Endothelial cell of umbilical vein (primary cell): Measurements from ENCODE around the gene GNGT2. TPM values are rescaled to one million over a fixed set of nuclear protein-coding genes. Genes with fewer than 3 reads are reported as not detected.

Experiments
- BruUV-seq: library from RNA; stranded (reverse); fragments of 400-500 nt; replicated peaks from 2 replicates; lab custom pipeline; 2021; lab: Mats Ljungman, UMichigan
- CTCF ChIA-PET: fragments of 300-600, 350-600 bp; sonication (Branson Sonifier 250); formaldehyde crosslinking; loops from one replicate; lab custom pipeline; 2021; ENCODE audit warnings: antibody characterized with exemption, inconsistent platforms; lab: Charles Lee
- POLR2A ChIA-PET: fragments of 300-600, 350-600 bp; sonication (Branson Sonifier 250); formaldehyde crosslinking; loops from one replicate; lab custom pipeline; 2021; ENCODE audit warnings: antibody characterized with exemption, inconsistent platforms; lab: Charles Lee
- DNase-seq: peaks from one replicate; pipeline ENCODE4 v3.0.0-alpha.2; 2011; ENCODE audit warnings: low read depth, low spot score
- FAIRE-seq: peaks from 2 replicates; lab custom pipeline; 2011; peaks lifted over from hg19 to GRCh38; lab: Jason Lieb, UNC
- H2AFZ ChIP-seq: 2 replicates; pipeline ENCODE4 v1.6.0; 2012; ENCODE audit warnings: low read depth, low read length, control low read depth, inconsistent platforms
- H3K27ac ChIP-seq: 2 replicates; pipeline ENCODE4 v1.5.1; 2011; ENCODE audit warnings: low read depth, mild to moderate bottlenecking, control low read depth, low read length, moderate library complexity; ENCODE audit not compliant: insufficient read depth
- H3K27me3 ChIP-seq, 2 experiments: 2 replicates each; pipeline versions ENCODE4 v1.6.0 to v1.6.1; 2011; ENCODE audit warnings: low read length in 2 of 2, mixed read lengths in 1 of 2; ENCODE audit not compliant: control insufficient read depth in 2 of 2, insufficient read depth in 2 of 2
- H3K36me3 ChIP-seq, 2 experiments: 2 replicates in 1 of 2; 3 replicates in 1 of 2; pipeline ENCODE4 v1.5.1; 2011; ENCODE audit warnings: low read length in 2 of 2, mild to moderate bottlenecking in 1 of 2, moderate library complexity in 1 of 2; ENCODE audit not compliant: control insufficient read depth in 2 of 2, insufficient read depth in 2 of 2; ENCODE audit errors: extremely low read depth in 1 of 2
- H3K4me1 ChIP-seq: 3 replicates; pipeline ENCODE4 v1.5.1; 2011; ENCODE audit warnings: mild to moderate bottlenecking, low read length; ENCODE audit not compliant: control insufficient read depth, insufficient read depth; ENCODE audit errors: extremely low read depth
- H3K4me2 ChIP-seq: 2 replicates; pipeline ENCODE4 v1.6.1; 2011; ENCODE audit warnings: low read length, control low read depth, mixed read lengths; ENCODE audit not compliant: insufficient read depth
- H3K4me3 ChIP-seq, 3 experiments: fragments of 200-600 bp in 1 of 3; sonication (generic), shearing (Covaris generic) in 1 of 3; replicated peaks in 1 of 3; 2 replicates each; pipeline ENCODE4 v1.5.1; 2011 to 2016; ENCODE audit warnings: control low read depth in 3 of 3, low read length in 3 of 3, mild to moderate bottlenecking in 2 of 3, inconsistent platforms in 1 of 3, low read depth in 1 of 3, moderate library complexity in 1 of 3; ENCODE audit not compliant: insufficient read depth in 1 of 3
- H3K79me2 ChIP-seq: 2 replicates; pipeline ENCODE4 v1.6.0; 2012; ENCODE audit warnings: low read length, inconsistent platforms; ENCODE audit not compliant: control insufficient read depth, insufficient read depth
- H3K9ac ChIP-seq: replicated peaks from 2 replicates; pipeline ENCODE3; 2011; ENCODE audit warnings: low read length, control low read depth; ENCODE audit not compliant: insufficient read depth; ENCODE audit errors: extremely low read depth
- H3K9me1 ChIP-seq: replicated peaks from 3 replicates; pipeline ENCODE4 v1.6.0; 2011; ENCODE audit warnings: mild to moderate bottlenecking, low read length; ENCODE audit not compliant: control insufficient read depth, insufficient read depth; ENCODE audit errors: extremely low read depth
- H3K9me3 ChIP-seq: replicated peaks from 2 replicates; pipeline ENCODE4 v1.5.1; 2012; ENCODE audit warnings: low read length, inconsistent platforms; ENCODE audit not compliant: control insufficient read depth, insufficient read depth
- H4K20me1 ChIP-seq: replicated peaks from 2 replicates; pipeline ENCODE3; 2011; ENCODE audit warnings: mild to moderate bottlenecking, low read length; ENCODE audit not compliant: control insufficient read depth, insufficient read depth; ENCODE audit errors: extremely low read depth
- EZH2 ChIP-seq: IDR thresholded peaks from 2 replicates; pipeline ENCODE4 v1.6.1; 2012; ENCODE audit warnings: borderline replicate concordance, low read depth, mild to moderate bottlenecking, moderate library complexity, low read length, inconsistent platforms; ENCODE audit not compliant: severe bottlenecking
- FOS ChIP-seq: IDR thresholded peaks from 2 replicates; pipeline ENCODE4 v1.6.1; 2011; ENCODE audit warnings: mild to moderate bottlenecking, low read length, moderate library complexity, borderline replicate concordance; ENCODE audit not compliant: insufficient read depth
- GATA2 ChIP-seq: IDR thresholded peaks from 2 replicates; pipeline ENCODE4 v1.7.0; 2011; ENCODE audit warnings: low read depth, mild to moderate bottlenecking, moderate library complexity, mixed read lengths, low read length; ENCODE audit not compliant: insufficient read length, insufficient read depth
- JUN ChIP-seq: IDR thresholded peaks from 2 replicates; pipeline ENCODE4 v1.6.1; 2011; ENCODE audit warnings: borderline replicate concordance, low read depth; ENCODE audit not compliant: insufficient read length, insufficient read depth
- MYC ChIP-seq: IDR thresholded peaks from one replicate; pipeline ENCODE4 v1.6.1; 2011; ENCODE audit warnings: mild to moderate bottlenecking, low read depth, low read length
- POLR2A ChIP-seq: IDR thresholded peaks from 2 replicates; pipeline ENCODE4 v1.6.1; 2012; ENCODE audit warnings: low read depth, mild to moderate bottlenecking, control low read depth, low read length
- POLR2AphosphoS5 ChIP-seq: IDR thresholded peaks from 2 replicates; pipeline ENCODE4 v1.6.1; 2012; ENCODE audit warnings: low read depth, mild to moderate bottlenecking, control low read depth, low read length, moderate library complexity; ENCODE audit not compliant: insufficient read depth
- dilution Hi-C: fragments of 300-500 bp; cut with MboI; formaldehyde crosslinking; loops from one replicate; pipeline ENCODE4 v1.15.0; 2019; ENCODE audit warnings: low sequenced_read_pairs; ENCODE audit not compliant: extremely low pct_ligation_motif_present
- intact Hi-C: fragments of 100-400 bp; cut with micrococcal nuclease; formaldehyde crosslinking; loops from one replicate; pipeline ENCODE4 v1.10.0; 2022
- polyA plus RNA-seq, 4 experiments: library from polyadenylated mRNA; depleted of rRNA in 3 of 4; stranded (reverse) in 3 of 4; unstranded in 1 of 4; fragments of >200 nt; gene quantifications; 2 replicates each; pipeline versions ENCODE4 v1.2.1 to v1.2.3, GENCODE V29; 2011 to 2012; ENCODE audit warnings: missing spikeins in 1 of 4
- total RNA-seq: library from RNA; stranded (reverse); gene quantifications from 2 replicates; pipeline ENCODE4 v1.2.3, GENCODE V29; 2021
- TF ChIP-seq, protein P1 (sequence below): IDR thresholded peaks from 2 replicates; pipeline ENCODE4 v1.6.1; 2011; ENCODE audit not compliant: insufficient read depth, insufficient read length
- TF ChIP-seq, protein P2 (sequence below), 2 donors: IDR thresholded peaks; 1 replicate in 1 of 2; 2 replicates in 1 of 2; pipeline ENCODE4 v1.5.1; 2011; ENCODE audit warnings: low read length in 2 of 2, mild to moderate bottlenecking in 2 of 2, moderate library complexity in 2 of 2, control low read depth in 1 of 2, inconsistent platforms in 1 of 2, low read depth in 1 of 2; ENCODE audit not compliant: insufficient read depth in 1 of 2; ENCODE audit errors: extremely low read depth in 1 of 2

Gene GNGT2
- total and polyA plus RNA-seq, 2 donors (not counting 3 experiments of a cell fraction or from before 2014, with no cell fraction given) = 2.8 to 3.8 TPM

GRCh38 chr17:49170216-49170615 lies 40.2 kb downstream of the GNGT2 start:
- POLR2A ChIA-PET = no interaction called here
- H3K9me1 ChIP-seq = no peaks in the 10 kb centered on the region
- no peaks in the 10 kb centered on the region for H4K20me1 ChIP-seq
- peaks cover 16 to 17% of the 10 kb centered on the region in 2 experiments for H3K27me3 ChIP-seq
- no TSS peak for BruUV-seq
- no peak overlapping the region for H3K4me2 ChIP-seq
- H3K79me2 ChIP-seq = no peaks in the 10 kb centered on the region
- DNase-seq (no peak), FAIRE-seq (no peak)
- TF ChIP-seq, protein P1, sequence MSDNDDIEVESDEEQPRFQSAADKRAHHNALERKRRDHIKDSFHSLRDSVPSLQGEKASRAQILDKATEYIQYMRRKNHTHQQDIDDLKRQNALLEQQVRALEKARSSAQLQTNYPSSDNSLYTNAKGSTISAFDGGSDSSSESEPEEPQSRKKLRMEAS = no peak
- TF ChIP-seq FOS (no peak), GATA2 (no peak), POLR2A (no peak)
- no peaks in the 10 kb centered on the region for H3K4me1 ChIP-seq
- H3K27ac ChIP-seq = no peak overlapping the region
- H3K36me3 ChIP-seq = no peaks in the 10 kb centered on the region
- no peak overlapping the region for H3K9ac ChIP-seq
- no peaks in the 10 kb centered on the region for H3K9me3 ChIP-seq
- intact Hi-C loops (no loop called here), dilution Hi-C loops (no loop called here)
- CTCF ChIA-PET = interaction anchor here (1.2 kb wide), 1 partner anchor 10 kb away, joined by 7 read pairs; no protein-coding TSS in a partner anchor
- no peak overlapping the region for H3K4me3 ChIP-seq
- no peak overlapping the region for H2AFZ ChIP-seq

DNA sequence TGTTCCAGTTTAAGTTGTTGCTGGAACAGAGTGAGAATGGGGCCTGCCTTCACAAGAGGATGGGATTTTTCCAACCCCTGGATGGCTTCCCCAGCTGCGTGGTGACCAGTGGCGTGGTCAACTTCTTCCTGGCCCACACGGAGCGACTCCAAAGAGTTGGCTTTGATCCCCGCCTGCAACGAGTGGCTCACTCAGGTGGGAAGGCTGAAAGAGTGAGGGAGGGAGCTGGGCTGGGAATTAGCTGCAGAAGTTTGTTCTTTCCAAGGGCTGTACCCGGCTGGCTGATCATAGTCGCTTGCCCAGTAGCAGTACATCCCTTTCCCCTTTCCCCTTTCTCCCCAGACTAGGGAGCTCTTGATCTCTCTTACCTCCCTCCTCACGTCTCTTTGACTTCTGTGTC lies 41.7 kb downstream of the GNGT2 start:
- Histone ChIP-seq H3K9me1 (no peaks in the 10 kb centered on the region), H4K20me1 (no peaks in the 10 kb centered on the region), H3K4me1 (no peaks in the 10 kb centered on the region), H3K36me3 (no peaks in the 10 kb centered on the region), H2AFZ (no peak overlapping the region), H3K4me2 (no peak overlapping the region), H3K9ac (no peak overlapping the region), H3K4me3 (no peak overlapping the region), H3K9me3 (no peaks in the 10 kb centered on the region), H3K27ac (no peak overlapping the region), H3K79me2 (no peaks in the 10 kb centered on the region), H3K27me3 (peaks cover 17 to 21% of the 10 kb centered on the region in 2 experiments)
- ChIA-PET CTCF (interaction anchor here (1.3 kb wide), 1 partner anchor 12 kb away, joined by 5 read pairs; no protein-coding TSS in a partner anchor), POLR2A (no interaction called here)
- no peak for TF ChIP-seq POLR2AphosphoS5
- TF ChIP-seq MYC = no peak
- no peak for TF ChIP-seq GATA2
- TF ChIP-seq POLR2A = no peak
- no peak for TF ChIP-seq JUN
- TF ChIP-seq EZH2 = no peak
- TF ChIP-seq FOS = no peak
- TF ChIP-seq, protein P2, sequence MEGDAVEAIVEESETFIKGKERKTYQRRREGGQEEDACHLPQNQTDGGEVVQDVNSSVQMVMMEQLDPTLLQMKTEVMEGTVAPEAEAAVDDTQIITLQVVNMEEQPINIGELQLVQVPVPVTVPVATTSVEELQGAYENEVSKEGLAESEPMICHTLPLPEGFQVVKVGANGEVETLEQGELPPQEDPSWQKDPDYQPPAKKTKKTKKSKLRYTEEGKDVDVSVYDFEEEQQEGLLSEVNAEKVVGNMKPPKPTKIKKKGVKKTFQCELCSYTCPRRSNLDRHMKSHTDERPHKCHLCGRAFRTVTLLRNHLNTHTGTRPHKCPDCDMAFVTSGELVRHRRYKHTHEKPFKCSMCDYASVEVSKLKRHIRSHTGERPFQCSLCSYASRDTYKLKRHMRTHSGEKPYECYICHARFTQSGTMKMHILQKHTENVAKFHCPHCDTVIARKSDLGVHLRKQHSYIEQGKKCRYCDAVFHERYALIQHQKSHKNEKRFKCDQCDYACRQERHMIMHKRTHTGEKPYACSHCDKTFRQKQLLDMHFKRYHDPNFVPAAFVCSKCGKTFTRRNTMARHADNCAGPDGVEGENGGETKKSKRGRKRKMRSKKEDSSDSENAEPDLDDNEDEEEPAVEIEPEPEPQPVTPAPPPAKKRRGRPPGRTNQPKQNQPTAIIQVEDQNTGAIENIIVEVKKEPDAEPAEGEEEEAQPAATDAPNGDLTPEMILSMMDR (IDR thresholded peaks at IDR 0.05; ENCODE audit: extremely low read depth in 1 of 2, insufficient read depth in 1 of 2, low read depth in 1 of 2, low read length in 2 of 2) = no peak
- TF ChIP-seq, protein P1 = no peak
- dilution Hi-C loops = no loop called here
- intact Hi-C loops = no loop called here
- BruUV-seq = no TSS peak
- DNase-seq (no peak), FAIRE-seq (no peak)
